8988T (cell line): Measurements from ENCODE around the gene SPOCK3.
"Not testable (repeated sequence)": the region's sequence is repeated elsewhere in the genome, so short reads cannot be mapped to it uniquely, and the experiment has no call there.

ENCODE experiments used
- DNase-seq: peaks from one replicate; pipeline ENCODE4 v3.0.0; 2011

SPOCK3 gene

GRCh38 chr4:167031534-167032156 lies 202.6 kb downstream of the SPOCK3 start:
- DNase-seq: no peak

- DNase-seq: no peak
These were observed 205.3 kb downstream of the SPOCK3 start for GRCh38 chr4:167028976-167029375.

- no peak for DNase-seq
These were observed 208.6 kb downstream of the SPOCK3 start for GRCh38 chr4:167025670-167026069.

GRCh38 chr4:167023364-167023925 lies 210.8 kb downstream of the SPOCK3 start:
- no peak for DNase-seq

- no peak for DNase-seq
These were observed 212.6 kb downstream of the SPOCK3 start for GRCh38 chr4:167021545-167022155.

GRCh38 chr4:167020410-167020809 lies 213.9 kb downstream of the SPOCK3 start:
- no peak for DNase-seq

GRCh38 chr4:167014944-167015343 lies 219.3 kb downstream of the SPOCK3 start:
- no peak for DNase-seq

- DNase-seq: no peak
These were observed 231.0 kb downstream of the SPOCK3 start for GRCh38 chr4:167003326-167003725.

- no peak for DNase-seq
These were observed 234.0 kb downstream of the SPOCK3 start for GRCh38 chr4:167000141-167000852.

GRCh38 chr4:166996216-166996615 lies 238.1 kb downstream of the SPOCK3 start:
- DNase-seq: no peak

- no peak for DNase-seq
These were observed 239.6 kb downstream of the SPOCK3 start for GRCh38 chr4:166994686-166995085.

- DNase-seq: no peak
These were observed 243.2 kb downstream of the SPOCK3 start for GRCh38 chr4:166991006-166991561.

GRCh38 chr4:166989886-166990285 lies 244.4 kb downstream of the SPOCK3 start:
- DNase-seq: no peak

- no peak for DNase-seq
These were observed 247.3 kb downstream of the SPOCK3 start for GRCh38 chr4:166987026-166987425.

GRCh38 chr4:166981847-166982246 lies 252.4 kb downstream of the SPOCK3 start:
- DNase-seq: no peak

- no peak for DNase-seq
These were observed 253.9 kb downstream of the SPOCK3 start for GRCh38 chr4:166980419-166980818.

- DNase-seq: no peak
These were observed 256.7 kb downstream of the SPOCK3 start for GRCh38 chr4:166977596-166977995.

- DNase-seq: no peak
These were observed 262.2 kb downstream of the SPOCK3 start for GRCh38 chr4:166972071-166972470.

GRCh38 chr4:166968219-166968618 lies 266.1 kb downstream of the SPOCK3 start:
- DNase-seq: not testable (repeated sequence)

GRCh38 chr4:166965562-166965961 lies 268.7 kb downstream of the SPOCK3 start:
- DNase-seq: no peak

GRCh38 chr4:166957451-166957850 lies 276.8 kb downstream of the SPOCK3 start:
- no peak for DNase-seq

- DNase-seq: no peak
These were observed 277.8 kb downstream of the SPOCK3 start for GRCh38 chr4:166956484-166956883.

- DNase-seq: no peak
These were observed 292.7 kb downstream of the SPOCK3 start for GRCh38 chr4:166941629-166942028.

GRCh38 chr4:166930464-166930863 lies 303.8 kb downstream of the SPOCK3 start:
- DNase-seq: no peak
